C4-2B (cell line): ENCODE data around the gene SPTB.

Source experiments
- CTCF ChIP-seq: fragments of 450-650 bp; conservative IDR thresholded peaks from 2 replicates; pipeline ENCODE4 v1.5.1; 2017; ENCODE audit warnings: mild to moderate bottlenecking
- ZFX ChIP-seq: fragments of 450-650 bp; IDR thresholded peaks from 2 replicates; pipeline ENCODE4 v1.6.1; 2017

GRCh38 chr14:64758691-64759554, 120.8 kb downstream of the SPTB start:
- TF ChIP-seq CTCF (no peak), ZFX (no peak)
